ENCODE data around the gene LMAN1L. TPM values are rescaled to one million over a fixed set of nuclear protein-coding genes. Genes with fewer than 3 reads are reported as not detected.

Gene LMAN1L
- total RNA-seq (2012; rRNA removed), result under 0.01 TPM in 1 of 2 replicates, not detected in the other

DNA sequence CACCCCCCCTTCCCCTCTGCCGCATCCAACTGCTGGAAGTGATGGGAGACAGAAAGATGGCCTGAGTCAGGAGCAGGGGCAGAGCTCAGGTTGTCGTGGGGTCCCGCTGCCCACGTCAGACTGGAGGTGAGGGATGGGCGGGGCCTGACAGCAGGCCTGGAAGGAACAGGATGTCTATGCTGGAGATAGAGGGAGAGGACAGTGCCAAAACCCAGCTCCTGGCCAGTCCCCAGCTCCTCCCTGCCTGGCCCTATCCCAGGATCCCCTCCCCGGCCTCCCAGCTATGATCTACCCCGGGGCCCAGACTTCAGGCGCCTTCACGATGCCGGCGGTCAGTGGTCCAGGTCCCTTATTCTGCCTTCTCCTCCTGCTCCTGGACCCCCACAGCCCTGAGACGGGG lies at the start of gene LMAN1L:
TSS of gene LMAN1L (plus strand) at position 303 of the 400 bp plus-strand sequence. CDS start at position 323, 20 bp downstream.
- H3K4me3 ChIP-seq (ENCODE audit: low read length), result no peak within 1 kb of the TSS
- no peaks in the 10 kb centered on the region for H3K36me3 ChIP-seq (ENCODE audit: insufficient read depth, low read length)
- H3K9ac ChIP-seq (ENCODE audit: low read depth, low read length), result no peak within 1 kb of the TSS
- no peaks in the 10 kb centered on the region for H3K27me3 ChIP-seq (ENCODE audit: control insufficient read depth, insufficient read depth, low read length)
- peaks cover 7% of the 10 kb centered on the region for H3K4me1 ChIP-seq (ENCODE audit: control insufficient read depth, insufficient read depth, low read length)
- H3K9me3 ChIP-seq (replicated peaks; ENCODE audit: low read length), result no peaks in the 10 kb centered on the region
- H3K4me2 ChIP-seq (ENCODE audit: low read length), result no peak within 1 kb of the TSS

DNA sequence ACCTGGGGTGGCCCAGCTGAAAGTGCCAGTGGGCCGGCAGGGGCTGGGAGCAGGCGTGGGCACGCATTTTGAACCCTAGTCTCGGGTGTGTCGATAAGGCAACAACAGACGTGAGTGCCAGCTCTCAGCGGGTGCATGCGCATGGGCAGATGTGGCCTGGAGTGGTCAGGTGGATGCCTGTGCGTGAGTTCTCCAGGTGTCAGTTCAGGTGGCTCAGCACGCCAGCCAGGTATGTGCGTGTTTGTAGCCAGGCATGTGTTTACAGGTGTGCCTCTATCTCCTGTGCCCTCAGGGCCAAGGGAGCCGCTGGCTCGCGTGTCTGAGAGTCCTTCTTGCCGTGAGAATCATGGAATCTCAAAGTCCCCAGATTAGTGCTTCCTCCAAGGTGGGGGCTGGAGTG lies 49.2 kb upstream of the LMAN1L start:
- H3K9me3 ChIP-seq (replicated peaks; ENCODE audit: low read length), result no peaks in the 10 kb centered on the region
- H3K9ac ChIP-seq (ENCODE audit: low read depth, low read length), result no peak overlapping the region
- no peaks in the 10 kb centered on the region for H3K4me1 ChIP-seq (ENCODE audit: control insufficient read depth, insufficient read depth, low read length)
- H3K4me2 ChIP-seq (ENCODE audit: low read length), result no peak overlapping the region
- H3K4me3 ChIP-seq (ENCODE audit: low read length), result no peak overlapping the region
- H3K27me3 ChIP-seq (ENCODE audit: control insufficient read depth, insufficient read depth, low read length), result peaks cover 58% of the 10 kb centered on the region
- no peaks in the 10 kb centered on the region for H3K36me3 ChIP-seq (ENCODE audit: insufficient read depth, low read length)

DNA sequence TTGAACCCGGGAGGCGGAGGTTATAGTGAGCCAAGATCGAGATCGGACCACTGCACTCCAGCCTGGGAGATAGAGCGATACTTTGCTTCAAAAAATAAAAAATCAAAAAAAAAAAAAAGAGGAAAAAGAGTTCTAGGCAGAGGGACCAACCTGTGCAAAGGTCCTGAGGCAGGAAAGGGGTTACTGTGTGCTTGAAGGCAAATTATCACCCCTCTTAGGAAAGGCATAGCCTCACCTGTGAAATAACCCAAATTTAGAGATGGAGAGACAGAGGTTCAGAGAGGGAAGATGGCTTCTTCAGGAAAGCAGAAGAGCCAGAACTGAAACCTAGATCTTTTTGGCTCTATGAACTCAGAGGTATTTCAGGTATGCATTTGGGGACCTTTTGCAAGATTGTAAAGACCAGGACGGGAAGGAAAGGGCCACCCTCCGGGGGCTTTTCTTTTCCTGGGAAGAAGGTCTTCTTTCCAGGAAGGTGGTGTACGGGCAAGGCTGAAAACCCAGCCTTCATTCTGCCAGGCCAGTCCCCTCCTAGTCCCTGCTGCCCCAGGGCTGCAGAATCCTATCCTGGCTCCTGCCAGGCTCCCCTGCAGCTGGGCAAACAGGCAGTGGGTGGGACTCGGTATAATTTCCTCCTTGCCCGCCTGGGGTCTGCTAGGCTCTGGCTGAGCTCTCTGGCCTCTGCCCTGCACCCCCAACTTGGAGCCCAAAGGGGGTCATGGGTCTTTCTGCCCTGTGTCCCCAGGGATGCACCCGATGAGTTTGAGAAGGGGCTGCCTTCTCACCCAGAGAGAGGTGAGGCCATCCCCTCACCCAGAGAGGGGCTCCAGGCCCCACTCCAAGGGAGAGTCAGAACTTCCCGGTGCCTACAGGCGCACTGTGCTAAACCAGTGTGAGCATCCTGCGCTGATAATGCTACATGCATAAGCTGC lies 45.2 kb upstream of the LMAN1L start:
- Histone ChIP-seq H3K36me3 (ENCODE audit: insufficient read depth, low read length) (no peaks in the 10 kb centered on the region), H3K9ac (ENCODE audit: low read depth, low read length) (no peak overlapping the region), H3K9me3 (replicated peaks; ENCODE audit: low read length) (no peaks in the 10 kb centered on the region), H3K4me1 (ENCODE audit: control insufficient read depth, insufficient read depth, low read length) (peaks cover 2% of the 10 kb centered on the region), H3K4me2 (ENCODE audit: low read length) (no peak overlapping the region), H3K27me3 (ENCODE audit: control insufficient read depth, insufficient read depth, low read length) (peaks cover 47% of the 10 kb centered on the region), H3K4me3 (ENCODE audit: low read length) (no peak overlapping the region)

DNA sequence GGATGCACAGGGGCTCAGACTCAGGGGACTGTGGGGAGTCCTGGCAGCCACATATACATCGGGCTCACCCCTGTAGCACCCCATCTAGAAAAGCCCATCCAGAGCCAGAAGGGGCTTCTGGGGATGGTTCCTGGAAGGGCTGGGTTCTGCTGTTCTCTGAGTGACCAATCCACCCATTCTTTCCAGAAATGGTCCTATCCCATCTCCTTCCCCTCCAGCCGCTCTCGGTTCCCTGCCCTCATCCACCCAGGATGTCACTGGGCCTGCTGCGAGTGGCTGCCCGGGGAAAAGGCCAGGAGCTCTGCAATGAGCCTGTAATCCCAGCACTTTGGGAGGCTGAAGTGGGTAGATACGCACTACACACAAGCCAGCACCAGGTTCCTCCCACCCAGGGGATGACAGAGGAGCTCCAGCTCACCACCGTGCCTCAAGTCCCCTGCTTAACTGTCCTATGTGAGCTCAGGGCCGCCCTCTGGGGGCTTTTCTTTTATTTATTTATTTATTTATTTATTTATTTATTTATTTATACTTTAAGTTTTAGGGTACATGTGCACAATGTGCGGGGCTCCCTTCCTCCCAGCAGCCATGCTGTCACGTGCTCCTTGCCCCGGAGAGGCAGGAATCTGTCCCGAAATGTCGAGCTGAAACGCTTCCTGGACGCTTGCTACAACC lies 44.4 kb upstream of the LMAN1L start:
- H3K9ac ChIP-seq (ENCODE audit: low read depth, low read length), result no peak overlapping the region
- peak overlapping the region; percentile 40 for H3K4me3 ChIP-seq (ENCODE audit: low read length)
- H3K27me3 ChIP-seq (ENCODE audit: control insufficient read depth, insufficient read depth, low read length), result peaks cover 40% of the 10 kb centered on the region
- H3K36me3 ChIP-seq (ENCODE audit: insufficient read depth, low read length), result no peaks in the 10 kb centered on the region
- H3K4me2 ChIP-seq (ENCODE audit: low read length), result peak overlapping the region; percentile 71
- no peaks in the 10 kb centered on the region for H3K9me3 ChIP-seq (replicated peaks; ENCODE audit: low read length)
- peaks cover 2% of the 10 kb centered on the region for H3K4me1 ChIP-seq (ENCODE audit: control insufficient read depth, insufficient read depth, low read length)

DNA sequence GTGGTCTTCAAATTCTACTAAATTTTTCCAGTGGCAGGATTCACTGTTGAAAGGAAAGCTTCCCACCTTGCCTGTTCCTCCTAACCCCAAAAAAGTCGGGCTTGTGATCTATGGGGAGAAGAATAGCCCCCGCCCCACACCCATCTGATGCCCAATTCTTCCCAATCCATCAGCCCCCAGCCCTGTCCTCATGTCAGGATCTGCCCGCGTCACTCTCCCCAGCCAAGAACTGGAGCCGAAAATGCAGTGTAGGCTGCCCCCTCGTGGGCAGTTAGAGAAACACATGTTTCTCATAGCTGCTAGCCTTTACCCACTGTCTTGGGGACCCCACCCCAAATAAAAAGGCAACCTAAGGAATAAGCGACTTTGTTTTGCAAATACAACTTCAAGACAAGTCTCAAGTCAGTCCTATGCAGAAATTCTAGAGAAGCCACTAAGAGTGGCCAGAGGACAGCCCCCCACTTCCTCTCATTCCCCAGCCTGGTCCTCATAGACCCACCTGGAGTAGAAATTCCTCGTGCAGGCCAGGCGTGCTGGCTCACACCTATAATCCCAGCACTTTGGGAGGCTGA lies 43.8 kb upstream of the LMAN1L start:
- Histone ChIP-seq H3K9ac (ENCODE audit: low read depth, low read length) (no peak overlapping the region), H3K36me3 (ENCODE audit: insufficient read depth, low read length) (no peaks in the 10 kb centered on the region), H3K4me1 (ENCODE audit: control insufficient read depth, insufficient read depth, low read length) (peaks cover 2% of the 10 kb centered on the region), H3K4me2 (ENCODE audit: low read length) (peak overlapping the region; percentile 71), H3K27me3 (ENCODE audit: control insufficient read depth, insufficient read depth, low read length) (peaks cover 34% of the 10 kb centered on the region), H3K9me3 (replicated peaks; ENCODE audit: low read length) (no peaks in the 10 kb centered on the region), H3K4me3 (ENCODE audit: low read length) (peak overlapping the region; percentile 40)

DNA sequence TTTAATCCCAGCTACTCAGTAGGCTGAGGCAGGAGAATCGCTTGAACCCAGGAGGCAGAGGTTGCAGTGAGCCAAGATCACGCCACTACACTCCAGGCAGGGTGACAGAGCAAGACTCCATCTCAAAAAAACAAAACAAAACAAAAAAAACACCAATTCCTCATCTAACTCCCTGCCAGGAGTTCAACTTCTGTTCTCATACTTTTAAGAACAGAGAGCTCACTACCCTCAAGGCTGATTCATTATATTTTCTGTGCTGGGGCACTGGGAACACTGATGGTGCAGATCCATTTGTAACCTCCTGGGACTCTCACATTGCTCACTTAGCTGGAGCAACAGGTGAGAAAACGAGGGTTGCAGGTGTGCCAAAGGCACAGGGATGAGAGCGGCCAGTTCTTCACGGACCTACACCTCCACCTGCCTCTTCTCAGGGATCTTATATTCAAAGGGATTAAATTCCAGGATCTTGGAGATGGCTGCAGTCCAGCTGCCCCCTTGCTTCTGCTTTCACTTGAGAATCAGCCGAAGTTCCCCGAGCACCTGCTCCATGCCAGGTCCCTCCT lies 43.1 kb upstream of the LMAN1L start:
- H3K9ac ChIP-seq (ENCODE audit: low read depth, low read length), result no peak overlapping the region
- no peak overlapping the region for H3K4me3 ChIP-seq (ENCODE audit: low read length)
- no peaks in the 10 kb centered on the region for H3K36me3 ChIP-seq (ENCODE audit: insufficient read depth, low read length)
- peaks cover 31% of the 10 kb centered on the region for H3K27me3 ChIP-seq (ENCODE audit: control insufficient read depth, insufficient read depth, low read length)
- no peak overlapping the region for H3K4me2 ChIP-seq (ENCODE audit: low read length)
- H3K9me3 ChIP-seq (replicated peaks; ENCODE audit: low read length), result no peaks in the 10 kb centered on the region
- peaks cover 2% of the 10 kb centered on the region for H3K4me1 ChIP-seq (ENCODE audit: control insufficient read depth, insufficient read depth, low read length)

DNA sequence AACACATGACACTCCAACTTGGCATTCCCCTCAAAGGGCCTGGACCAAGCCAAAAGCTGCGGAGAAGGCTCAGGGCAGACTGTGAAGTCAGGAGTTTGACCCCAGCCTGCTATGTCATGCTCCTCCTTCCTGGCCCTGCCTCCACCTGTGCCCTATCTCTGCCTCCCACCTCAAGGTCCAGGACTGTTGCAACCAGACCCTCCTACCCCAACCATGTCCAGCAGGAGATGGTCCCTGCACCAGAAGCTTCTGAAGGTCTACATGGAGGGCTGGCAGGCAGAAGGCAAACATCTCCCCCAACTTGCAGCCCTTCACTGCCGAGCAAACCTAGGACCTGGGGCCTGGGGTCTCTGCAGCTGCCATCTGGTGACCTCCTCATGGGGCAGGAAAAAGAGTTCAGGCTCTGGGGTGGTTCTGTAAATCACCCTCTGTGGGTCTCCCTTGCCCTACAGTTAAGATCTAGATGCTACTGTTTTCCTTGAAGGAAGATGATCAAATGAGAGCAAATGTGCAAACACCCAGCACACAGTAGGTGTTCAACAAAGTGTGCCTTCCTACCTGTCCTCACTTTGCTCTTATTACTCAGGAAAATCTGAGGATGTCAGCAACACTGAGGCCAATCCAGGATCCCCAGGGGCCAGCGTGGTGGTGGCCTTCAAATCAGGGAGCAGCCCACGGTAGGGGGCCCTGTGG lies 42.3 kb upstream of the LMAN1L start:
- Histone ChIP-seq H3K9ac (ENCODE audit: low read depth, low read length) (no peak overlapping the region), H3K9me3 (replicated peaks; ENCODE audit: low read length) (no peaks in the 10 kb centered on the region), H3K4me1 (ENCODE audit: control insufficient read depth, insufficient read depth, low read length) (peaks cover 2% of the 10 kb centered on the region), H3K4me2 (ENCODE audit: low read length) (no peak overlapping the region), H3K4me3 (ENCODE audit: low read length) (no peak overlapping the region), H3K36me3 (ENCODE audit: insufficient read depth, low read length) (no peaks in the 10 kb centered on the region), H3K27me3 (ENCODE audit: control insufficient read depth, insufficient read depth, low read length) (peaks cover 28% of the 10 kb centered on the region)

DNA sequence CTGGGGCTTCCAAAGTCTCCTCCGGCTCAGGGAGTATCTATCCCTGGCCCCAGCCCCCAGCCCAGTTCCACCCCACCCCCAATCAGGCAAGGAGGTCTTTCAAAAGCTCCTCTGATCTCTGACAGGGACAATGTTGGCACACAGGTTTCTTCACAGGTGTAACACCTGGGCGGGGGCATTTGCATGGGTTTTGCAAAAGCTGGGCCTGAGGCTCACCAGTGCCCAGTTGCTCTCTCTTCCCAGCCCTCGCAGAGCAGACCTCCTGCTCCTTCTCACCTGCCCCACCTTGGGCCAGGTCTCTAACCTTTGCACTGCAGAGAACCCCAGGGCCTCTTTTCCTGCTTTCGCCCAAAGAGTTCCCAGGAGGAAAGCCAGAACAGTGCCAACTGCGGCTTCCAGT lies 39.3 kb upstream of the LMAN1L start:
- Histone ChIP-seq H3K9ac (ENCODE audit: low read depth, low read length) (no peak overlapping the region), H3K36me3 (ENCODE audit: insufficient read depth, low read length) (no peaks in the 10 kb centered on the region)

DNA sequence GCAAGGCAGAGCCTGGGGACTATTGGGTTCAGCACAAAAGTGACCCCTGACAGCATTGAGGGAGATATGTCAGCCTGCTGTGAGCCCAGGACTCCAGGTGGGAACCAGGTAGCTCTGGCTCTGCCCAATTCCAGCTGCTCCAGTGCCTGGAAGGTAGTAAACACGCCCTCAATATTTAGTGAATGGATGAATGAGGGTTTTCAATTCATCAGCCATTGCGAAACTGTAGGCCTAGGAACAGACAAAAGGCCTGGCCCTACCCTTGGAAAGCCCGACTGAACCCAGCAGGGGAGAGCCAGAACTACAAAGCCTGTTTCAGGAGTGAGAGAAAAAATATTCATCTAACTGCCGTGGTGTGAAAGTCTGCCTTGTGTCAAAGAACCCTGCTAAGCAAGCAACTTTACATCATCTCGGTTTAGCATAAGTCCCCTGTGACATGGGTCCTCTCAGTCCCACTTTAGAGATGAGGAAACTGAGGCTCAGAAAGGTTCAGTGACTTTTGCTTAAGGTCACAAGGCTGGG lies 38.8 kb upstream of the LMAN1L start:
- Histone ChIP-seq H3K9me3 (replicated peaks; ENCODE audit: low read length) (no peaks in the 10 kb centered on the region), H3K9ac (ENCODE audit: low read depth, low read length) (no peak overlapping the region), H3K4me1 (ENCODE audit: control insufficient read depth, insufficient read depth, low read length) (no peaks in the 10 kb centered on the region), H3K36me3 (ENCODE audit: insufficient read depth, low read length) (no peaks in the 10 kb centered on the region), H3K4me2 (ENCODE audit: low read length) (no peak overlapping the region), H3K4me3 (ENCODE audit: low read length) (no peak overlapping the region), H3K27me3 (ENCODE audit: control insufficient read depth, insufficient read depth, low read length) (peaks cover 15% of the 10 kb centered on the region)

More for the DNA sequence above, 39.3 kb upstream of the LMAN1L start:
- Histone ChIP-seq H3K4me1 (ENCODE audit: control insufficient read depth, insufficient read depth, low read length) (peaks cover 2% of the 10 kb centered on the region), H3K4me3 (ENCODE audit: low read length) (no peak overlapping the region), H3K4me2 (ENCODE audit: low read length) (no peak overlapping the region), H3K27me3 (ENCODE audit: control insufficient read depth, insufficient read depth, low read length) (peaks cover 15% of the 10 kb centered on the region), H3K9me3 (replicated peaks; ENCODE audit: low read length) (no peaks in the 10 kb centered on the region)

DNA sequence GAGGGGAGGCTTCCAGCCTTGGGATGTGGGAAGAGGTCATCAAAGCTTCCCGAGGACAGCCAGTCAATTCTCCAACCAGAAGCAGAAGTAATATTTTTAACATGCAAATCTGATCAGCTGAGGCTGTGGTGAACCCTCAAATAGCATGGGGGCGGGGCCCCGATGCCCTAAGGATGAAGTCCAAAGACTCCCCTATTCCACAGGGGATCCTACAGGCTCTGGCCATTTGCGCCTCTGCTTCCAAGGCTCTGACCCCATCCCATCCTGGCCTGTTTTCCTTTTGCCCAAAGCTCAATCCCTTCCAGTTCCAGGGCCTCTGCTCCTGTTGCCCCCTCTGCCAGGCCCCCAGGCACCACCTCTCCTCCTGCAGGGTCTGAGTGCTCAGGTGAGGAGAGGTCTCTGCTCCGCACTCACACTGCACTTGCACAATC lies 37.5 kb upstream of the LMAN1L start:
- Histone ChIP-seq H3K4me3 (ENCODE audit: low read length) (no peak overlapping the region), H3K4me2 (ENCODE audit: low read length) (no peak overlapping the region), H3K4me1 (ENCODE audit: control insufficient read depth, insufficient read depth, low read length) (no peaks in the 10 kb centered on the region), H3K9me3 (replicated peaks; ENCODE audit: low read length) (no peaks in the 10 kb centered on the region), H3K36me3 (ENCODE audit: insufficient read depth, low read length) (no peaks in the 10 kb centered on the region), H3K9ac (ENCODE audit: low read depth, low read length) (no peak overlapping the region), H3K27me3 (ENCODE audit: control insufficient read depth, insufficient read depth, low read length) (peaks cover 8% of the 10 kb centered on the region)

Data from skeletal muscle satellite cell (primary cell).